Stomach smooth muscle (tissue), 2 donors: ENCODE measurements around the gene GAD1.

ENCODE experiments used
- H3K27ac ChIP-seq: one replicate; pipeline ENCODE4 v1.7.0; 2013; ENCODE audit warnings: mild to moderate bottlenecking, low read length, inconsistent platforms
- H3K27me3 ChIP-seq, 2 donors: one replicate each; pipeline ENCODE4 v1.7.0; 2013; ENCODE audit warnings: low read length in 2 of 2; ENCODE audit not compliant: insufficient read depth in 2 of 2, control insufficient read depth in 1 of 2
- H3K36me3 ChIP-seq, 2 donors: one replicate each; pipeline ENCODE4 v1.7.0; 2013; ENCODE audit warnings: low read length in 2 of 2; ENCODE audit not compliant: control insufficient read depth in 2 of 2, insufficient read depth in 2 of 2
- H3K4me1 ChIP-seq: one replicate; pipeline ENCODE4 v1.7.0; 2013; ENCODE audit warnings: low read length; ENCODE audit not compliant: control insufficient read depth, insufficient read depth
- H3K4me3 ChIP-seq, 2 donors: one replicate each; pipeline ENCODE4 v1.7.0; 2013; ENCODE audit warnings: low read length in 2 of 2
- H3K9ac ChIP-seq, 2 donors: one replicate each; pipeline ENCODE4 v1.7.0; 2013; ENCODE audit warnings: low read length in 2 of 2, mild to moderate bottlenecking in 1 of 2
- H3K9me3 ChIP-seq, 2 donors: one replicate each; pipeline ENCODE4 v1.7.0; 2013; ENCODE audit warnings: low read length in 2 of 2; ENCODE audit not compliant: control insufficient read depth in 2 of 2
- donor health status: healthy.
- donor health status: Pancreatic carcinoma.

Gene GAD1

GRCh38 chr2:170798996-170799395 lies 17.7 kb upstream of the GAD1 start:
- no peak overlapping the region for H3K4me3 ChIP-seq
- H3K36me3 ChIP-seq: no peaks in the 10 kb centered on the region
- H3K9me3 ChIP-seq: no peaks in the 10 kb centered on the region
- no peaks in the 10 kb centered on the region for H3K4me1 ChIP-seq
- H3K27ac ChIP-seq: no peak overlapping the region
- no peak overlapping the region for H3K9ac ChIP-seq
- no peaks in the 10 kb centered on the region for H3K27me3 ChIP-seq

- no peaks in the 10 kb centered on the region for H3K27me3 ChIP-seq
- no peak overlapping the region for H3K9ac ChIP-seq
- no peak overlapping the region for H3K4me3 ChIP-seq
- H3K27ac ChIP-seq: no peak overlapping the region
- no peaks in the 10 kb centered on the region for H3K9me3 ChIP-seq
- H3K36me3 ChIP-seq: no peaks in the 10 kb centered on the region
- no peaks in the 10 kb centered on the region for H3K4me1 ChIP-seq
Observed at GRCh38 chr2:170806548-170806947, 10.1 kb upstream of the GAD1 start.

- Histone ChIP-seq H3K36me3 (no peaks in the 10 kb centered on the region), H3K4me3 (no peak overlapping the region), H3K4me1 (peaks cover 35% of the 10 kb centered on the region), H3K27me3 (peaks cover 40 to 50% of the 10 kb centered on the region in 2 donors), H3K27ac (no peak overlapping the region), H3K9me3 (no peaks in the 10 kb centered on the region), H3K9ac (no peak overlapping the region)
Observed at GRCh38 chr2:170812710-170813600, 3.7 kb upstream of the GAD1 start.

- H3K27me3 ChIP-seq: peaks cover 47 to 59% of the 10 kb centered on the region in 2 donors
- H3K36me3 ChIP-seq: no peaks in the 10 kb centered on the region
- no peak overlapping the region for H3K9ac ChIP-seq
- H3K4me3 ChIP-seq: no peak overlapping the region
- H3K27ac ChIP-seq: no peak overlapping the region
- H3K9me3 ChIP-seq: no peaks in the 10 kb centered on the region
- peaks cover 44% of the 10 kb centered on the region for H3K4me1 ChIP-seq
Observed at GRCh38 chr2:170813611-170814532, 2.8 kb upstream of the GAD1 start.

GRCh38 chr2:170814533-170815230 lies 2.0 kb upstream of the GAD1 start:
- H3K4me1 ChIP-seq: peaks cover 47% of the 10 kb centered on the region
- no peak overlapping the region for H3K9ac ChIP-seq
- H3K4me3 ChIP-seq: no peak overlapping the region
- no peaks in the 10 kb centered on the region for H3K36me3 ChIP-seq
- no peak overlapping the region for H3K27ac ChIP-seq
- peaks cover 54 to 67% of the 10 kb centered on the region in 2 donors for H3K27me3 ChIP-seq
- H3K9me3 ChIP-seq: no peaks in the 10 kb centered on the region

GRCh38 chr2:170815311-170815710 lies 1.4 kb upstream of the GAD1 start:
- Histone ChIP-seq H3K27ac (no peak overlapping the region), H3K36me3 (no peaks in the 10 kb centered on the region), H3K4me1 (peaks cover 51% of the 10 kb centered on the region), H3K9me3 (no peaks in the 10 kb centered on the region), H3K9ac (no peak overlapping the region), H3K27me3 (peaks cover 61 to 73% of the 10 kb centered on the region in 2 donors), H3K4me3 (peak overlapping the region; percentile 59 to 69)

- no peak overlapping the region for H3K27ac ChIP-seq
Observed at GRCh38 chr2:170815746-170816503, 762 bp upstream of the GAD1 start.

GRCh38 chr2:170817093-170818035 lies 677 bp downstream of the GAD1 start:
- H3K9ac ChIP-seq: no peak overlapping the region
- H3K4me3 ChIP-seq: peak overlapping the region; percentile 65 to 69
- no peak overlapping the region for H3K27ac ChIP-seq
- no peaks in the 10 kb centered on the region for H3K9me3 ChIP-seq
- peaks cover 72% of the 10 kb centered on the region for H3K4me1 ChIP-seq
- peaks cover 81 to 94% of the 10 kb centered on the region in 2 donors for H3K27me3 ChIP-seq
- no peaks in the 10 kb centered on the region for H3K36me3 ChIP-seq

More at GRCh38 chr2:170815746-170816503, 762 bp upstream of the GAD1 start:
- H3K4me3 ChIP-seq: peak overlapping the region; percentile 59 to 69
- peaks cover 57% of the 10 kb centered on the region for H3K4me1 ChIP-seq
- H3K9me3 ChIP-seq: no peaks in the 10 kb centered on the region
- H3K9ac ChIP-seq: no peak overlapping the region
- H3K36me3 ChIP-seq: no peaks in the 10 kb centered on the region
- H3K27me3 ChIP-seq: peaks cover 67 to 80% of the 10 kb centered on the region in 2 donors

- Histone ChIP-seq H3K9ac (no peak overlapping the region), H3K9me3 (no peaks in the 10 kb centered on the region), H3K27me3 (peaks cover 82 to 99% of the 10 kb centered on the region in 2 donors), H3K27ac (no peak overlapping the region), H3K4me1 (peaks cover 77% of the 10 kb centered on the region), H3K4me3 (peak overlapping the region; percentile 65 to 69), H3K36me3 (no peaks in the 10 kb centered on the region)
Observed at GRCh38 chr2:170818036-170818751, 1.5 kb downstream of the GAD1 start.
